Measurements from ENCODE around the gene DNAI2.
"Not testable (repeated sequence)": the region's sequence is repeated elsewhere in the genome, so short reads cannot be mapped to it uniquely, and the experiment has no call there.

DNAI2 gene

DNA sequence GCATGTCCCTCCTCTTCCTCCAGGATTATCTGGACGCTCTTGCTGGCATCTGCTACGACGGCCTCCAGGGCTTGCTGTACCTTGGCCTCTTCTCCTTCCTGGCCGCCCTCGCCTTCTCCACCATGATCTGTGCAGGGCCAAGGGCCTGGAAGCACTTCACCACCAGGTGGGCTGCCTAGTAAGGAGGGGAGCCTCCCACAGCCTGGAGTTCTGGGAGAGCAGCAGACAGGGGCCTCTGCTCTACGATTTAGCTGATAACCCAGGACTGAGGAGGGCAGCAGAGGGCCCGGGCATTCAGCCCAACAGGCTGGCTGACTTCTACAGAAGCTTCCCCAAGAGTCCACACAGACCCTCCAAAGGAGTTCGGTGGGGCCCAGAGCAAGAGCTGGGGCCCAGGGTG lies 21.8 kb upstream of the DNAI2 start:
- Mint-ChIP-seq H3K9me3 (no peaks in the 10 kb centered on the region), H3K36me3 (ENCODE audit: low read depth) (peaks cover 95% of the 10 kb centered on the region), H3K4me1 (ENCODE audit: low read depth) (no peaks in the 10 kb centered on the region), H3K27ac (no peak overlapping the region), H3K27me3 (no peaks in the 10 kb centered on the region), H3K4me3 (no peak overlapping the region)
- intact Hi-C loops (cut with micrococcal nuclease): no loop called here

DNA sequence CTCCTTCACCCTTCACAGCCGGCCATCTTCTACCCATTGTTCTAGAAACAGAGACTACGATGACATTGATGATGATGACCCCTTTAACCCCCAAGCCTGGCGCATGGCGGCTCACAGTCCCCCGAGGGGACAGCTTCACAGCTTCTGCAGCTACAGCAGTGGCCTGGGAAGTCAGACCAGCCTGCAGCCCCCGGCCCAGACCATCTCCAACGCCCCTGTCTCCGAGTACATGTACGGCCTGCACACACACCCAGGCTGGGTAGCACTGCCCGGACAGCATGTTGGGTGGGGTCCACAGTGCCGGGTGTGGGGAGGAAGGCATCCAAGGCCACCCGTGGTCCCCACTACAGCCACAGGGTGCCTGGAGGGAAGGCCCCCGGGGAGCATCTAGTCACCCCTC lies 21.0 kb upstream of the DNAI2 start:
- Mint-ChIP-seq H3K36me3 (ENCODE audit: low read depth) (peaks cover 95% of the 10 kb centered on the region), H3K27me3 (no peaks in the 10 kb centered on the region), H3K4me3 (no peak overlapping the region), H3K27ac (no peak overlapping the region), H3K4me1 (ENCODE audit: low read depth) (no peaks in the 10 kb centered on the region), H3K9me3 (no peaks in the 10 kb centered on the region)
- intact Hi-C loops (cut with micrococcal nuclease): no loop called here

DNA sequence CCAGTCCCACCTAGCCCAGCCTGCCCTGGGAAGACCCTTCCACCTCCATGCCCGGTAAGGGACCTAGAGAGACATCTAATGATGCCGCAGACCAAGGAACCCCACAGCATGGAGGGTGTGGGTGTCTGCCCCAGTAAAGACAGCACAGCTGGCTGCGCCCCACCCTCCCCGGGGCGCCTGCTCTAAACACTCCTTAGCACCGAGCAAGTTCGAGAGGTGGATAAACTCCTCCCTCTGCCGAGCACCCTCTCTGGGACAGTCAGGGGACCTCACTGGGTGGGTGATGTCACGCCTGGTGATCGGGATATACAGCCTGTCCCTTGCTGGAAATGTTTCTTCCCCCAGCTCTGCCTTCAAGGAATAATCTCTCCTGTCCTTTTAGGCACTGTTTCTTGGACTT lies 16.7 kb upstream of the DNAI2 start:
- H3K9me3 Mint-ChIP-seq: no peaks in the 10 kb centered on the region
- H3K27ac Mint-ChIP-seq: no peak overlapping the region
- no peak overlapping the region for H3K4me3 Mint-ChIP-seq
- H3K36me3 Mint-ChIP-seq (ENCODE audit: low read depth): peaks cover 93% of the 10 kb centered on the region
- H3K4me1 Mint-ChIP-seq (ENCODE audit: low read depth): no peaks in the 10 kb centered on the region
- no peaks in the 10 kb centered on the region for H3K27me3 Mint-ChIP-seq
- intact Hi-C loops (cut with micrococcal nuclease): no loop called here

DNA sequence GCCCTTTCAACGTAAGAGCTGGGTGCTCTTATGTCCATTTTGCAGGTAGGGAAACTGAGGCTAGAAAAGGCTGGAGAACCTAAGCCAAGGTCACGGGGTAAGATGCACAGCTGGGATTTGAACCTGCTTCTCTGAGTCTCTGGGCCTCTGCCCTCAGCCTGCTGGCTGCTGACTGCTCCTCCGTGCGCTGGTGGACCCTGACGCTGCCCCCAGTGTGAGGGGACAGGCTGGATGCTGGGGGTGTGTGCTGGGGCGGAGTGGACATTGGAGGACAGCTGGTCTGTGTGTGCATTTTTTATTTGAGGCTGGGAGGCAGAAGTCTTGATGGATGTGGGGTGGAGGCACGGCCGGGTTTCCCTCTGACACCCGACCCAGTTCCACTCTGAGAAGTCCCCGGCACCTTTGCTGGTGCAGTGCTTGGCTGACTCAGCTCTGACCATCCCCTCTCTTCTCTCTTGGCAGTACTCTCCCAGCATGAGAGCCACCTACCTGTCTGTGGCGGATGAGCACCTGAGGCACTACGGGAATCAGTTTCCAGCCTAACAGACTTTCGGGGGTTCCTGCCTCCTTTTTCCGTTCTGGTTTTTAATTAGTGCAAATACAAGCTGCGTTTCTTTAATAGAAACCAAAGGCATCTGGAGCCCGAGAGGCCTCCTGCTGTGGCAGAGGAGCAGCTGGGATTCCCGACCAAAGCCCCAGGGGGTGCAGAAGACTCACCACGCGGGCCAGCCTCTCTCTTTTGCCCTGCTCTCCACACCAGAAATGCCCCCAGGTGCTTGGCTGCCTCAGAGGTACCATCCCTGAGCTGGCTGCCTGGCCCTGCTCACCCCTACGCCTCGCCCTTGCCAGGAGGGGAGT lies 14.1 kb upstream of the DNAI2 start:
- Mint-ChIP-seq H3K27ac (no peak overlapping the region), H3K9me3 (no peaks in the 10 kb centered on the region), H3K36me3 (ENCODE audit: low read depth) (peaks cover 73% of the 10 kb centered on the region), H3K27me3 (no peaks in the 10 kb centered on the region), H3K4me3 (no peak overlapping the region), H3K4me1 (ENCODE audit: low read depth) (no peaks in the 10 kb centered on the region)
- intact Hi-C loops (cut with micrococcal nuclease): no loop called here

DNA sequence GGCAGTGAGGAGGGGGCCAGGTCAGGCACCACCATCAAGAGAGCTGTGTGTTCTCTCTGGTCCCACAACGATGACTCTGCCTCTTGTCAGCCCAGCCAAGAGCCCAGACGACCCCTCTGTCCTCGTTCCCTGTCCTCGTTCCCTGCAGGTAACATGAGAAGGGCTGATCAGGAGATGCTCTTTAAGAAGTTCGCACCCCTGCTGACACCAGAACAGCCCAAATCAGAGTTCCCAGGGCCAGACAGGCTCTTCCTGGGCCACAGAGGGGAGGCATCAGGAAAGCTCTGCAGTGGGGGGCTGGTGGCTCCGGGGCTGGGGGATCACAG lies 13.5 kb upstream of the DNAI2 start:
- Mint-ChIP-seq H3K36me3 (ENCODE audit: low read depth) (peaks cover 67% of the 10 kb centered on the region), H3K9me3 (no peaks in the 10 kb centered on the region), H3K27me3 (no peaks in the 10 kb centered on the region), H3K4me1 (ENCODE audit: low read depth) (no peaks in the 10 kb centered on the region), H3K4me3 (no peak overlapping the region), H3K27ac (no peak overlapping the region)
- intact Hi-C loops (cut with micrococcal nuclease): no loop called here

DNA sequence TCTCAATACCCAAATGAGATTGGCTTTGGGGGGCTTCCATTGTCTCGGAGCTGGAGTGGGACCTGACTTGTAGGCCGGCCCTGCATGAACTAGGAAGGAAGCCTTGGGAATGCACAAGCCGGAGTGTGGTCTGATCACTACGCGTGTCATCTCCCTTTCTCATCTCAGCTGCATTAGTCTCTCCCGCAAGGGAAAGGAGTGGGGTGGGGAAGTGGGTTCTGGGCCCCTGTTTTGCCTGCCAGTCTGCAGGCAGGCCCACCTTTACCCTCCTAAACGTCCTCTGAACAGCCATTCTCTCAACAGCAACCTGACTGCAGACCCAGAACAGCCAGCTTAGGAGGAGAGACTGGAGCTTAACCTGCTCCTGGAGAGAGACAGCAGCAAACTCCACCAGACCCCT lies 11.4 kb upstream of the DNAI2 start:
- H3K27ac Mint-ChIP-seq: no peak overlapping the region
- peaks cover 13% of the 10 kb centered on the region for H3K27me3 Mint-ChIP-seq
- intact Hi-C loops (cut with micrococcal nuclease): no loop called here
- no peak overlapping the region for H3K4me3 Mint-ChIP-seq
- H3K4me1 Mint-ChIP-seq (ENCODE audit: low read depth): peaks cover under 1% of the 10 kb centered on the region
- peaks cover 11% of the 10 kb centered on the region for H3K9me3 Mint-ChIP-seq
- peaks cover 46% of the 10 kb centered on the region for H3K36me3 Mint-ChIP-seq (ENCODE audit: low read depth)

DNA sequence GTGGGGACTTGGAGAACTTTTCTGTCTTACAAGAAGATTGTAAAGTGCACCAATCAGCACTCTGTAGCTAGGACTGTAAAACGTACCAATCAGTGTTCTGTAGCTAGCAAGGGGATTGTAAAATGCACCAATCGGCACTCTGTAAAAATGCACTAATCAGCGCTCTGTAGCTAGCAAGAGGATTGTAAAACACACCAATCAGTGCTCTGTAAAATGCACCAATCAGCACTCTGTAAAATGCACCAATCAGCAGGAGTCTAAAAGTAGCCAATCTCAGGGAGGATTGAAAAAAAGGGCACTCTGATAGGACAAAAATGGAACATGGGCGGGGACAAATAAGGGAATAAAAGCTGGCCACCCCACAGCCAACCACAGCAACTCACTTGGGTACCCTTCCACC lies 7.0 kb upstream of the DNAI2 start:
- H3K9me3 Mint-ChIP-seq: peaks cover 11% of the 10 kb centered on the region
- peaks cover 23% of the 10 kb centered on the region for H3K4me1 Mint-ChIP-seq (ENCODE audit: low read depth)
- H3K27me3 Mint-ChIP-seq: peaks cover 45% of the 10 kb centered on the region
- H3K4me3 Mint-ChIP-seq; H3K36me3 Mint-ChIP-seq (ENCODE audit: low read depth); intact Hi-C loops (cut with micrococcal nuclease); H3K27ac Mint-ChIP-seq: not testable (repeated sequence)

DNA sequence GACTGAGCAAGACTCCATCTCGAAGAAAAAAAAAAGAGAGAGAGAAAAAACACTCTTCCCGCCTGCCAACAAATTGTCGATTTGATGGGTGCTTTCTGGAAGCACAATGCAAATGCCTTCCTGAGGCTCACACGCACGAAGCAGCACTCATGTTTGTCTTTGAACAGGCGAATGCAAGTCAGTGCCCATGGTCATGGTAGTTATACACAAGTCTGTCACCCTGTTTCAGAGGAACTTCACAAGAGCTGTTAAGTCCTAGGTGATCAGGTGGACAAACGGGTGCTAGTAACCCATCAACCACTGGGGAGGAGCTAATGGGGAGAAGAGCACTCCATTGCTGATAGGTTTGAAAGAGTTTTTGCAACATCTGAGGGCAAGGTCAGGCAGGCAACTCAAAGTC lies 6.5 kb upstream of the DNAI2 start:
- H3K9me3 Mint-ChIP-seq: peaks cover 11% of the 10 kb centered on the region
- H3K4me3 Mint-ChIP-seq: no peak overlapping the region
- H3K27ac Mint-ChIP-seq: no peak overlapping the region
- peaks cover 28% of the 10 kb centered on the region for H3K4me1 Mint-ChIP-seq (ENCODE audit: low read depth)
- H3K36me3 Mint-ChIP-seq (ENCODE audit: low read depth): no peaks in the 10 kb centered on the region
- peaks cover 49% of the 10 kb centered on the region for H3K27me3 Mint-ChIP-seq
- intact Hi-C loops (cut with micrococcal nuclease): no loop called here

DNA sequence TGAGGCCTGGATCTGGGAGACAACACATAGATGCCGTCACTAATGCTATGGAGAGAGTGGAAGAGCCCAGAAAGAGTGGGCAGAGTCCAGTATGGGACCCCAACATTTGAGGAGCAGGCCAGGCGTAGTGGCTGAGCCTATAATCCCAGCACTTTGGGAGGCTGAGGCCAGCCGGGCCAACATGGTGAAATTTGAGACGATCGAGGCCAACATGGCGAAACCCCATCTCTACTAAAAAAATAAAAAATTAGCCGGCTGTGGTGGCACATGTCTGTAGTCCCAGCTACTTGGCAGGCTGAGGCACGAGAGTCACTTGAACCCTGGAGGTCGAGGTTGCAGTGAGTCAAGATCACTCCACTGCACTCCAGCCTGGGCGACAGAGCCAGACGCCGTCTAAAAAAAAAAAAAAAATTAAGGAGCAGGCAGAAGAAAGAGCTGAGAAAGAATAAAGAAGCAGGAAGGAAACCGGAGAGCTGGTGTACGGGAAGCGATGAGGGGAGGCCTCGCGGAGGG lies 6.0 kb upstream of the DNAI2 start:
- peaks cover 11% of the 10 kb centered on the region for H3K9me3 Mint-ChIP-seq
- H3K27ac Mint-ChIP-seq: no peak overlapping the region
- peaks cover 54% of the 10 kb centered on the region for H3K27me3 Mint-ChIP-seq
- no peaks in the 10 kb centered on the region for H3K36me3 Mint-ChIP-seq (ENCODE audit: low read depth)
- intact Hi-C loops (cut with micrococcal nuclease): no loop called here
- peaks cover 32% of the 10 kb centered on the region for H3K4me1 Mint-ChIP-seq (ENCODE audit: low read depth)
- no peak overlapping the region for H3K4me3 Mint-ChIP-seq

DNA sequence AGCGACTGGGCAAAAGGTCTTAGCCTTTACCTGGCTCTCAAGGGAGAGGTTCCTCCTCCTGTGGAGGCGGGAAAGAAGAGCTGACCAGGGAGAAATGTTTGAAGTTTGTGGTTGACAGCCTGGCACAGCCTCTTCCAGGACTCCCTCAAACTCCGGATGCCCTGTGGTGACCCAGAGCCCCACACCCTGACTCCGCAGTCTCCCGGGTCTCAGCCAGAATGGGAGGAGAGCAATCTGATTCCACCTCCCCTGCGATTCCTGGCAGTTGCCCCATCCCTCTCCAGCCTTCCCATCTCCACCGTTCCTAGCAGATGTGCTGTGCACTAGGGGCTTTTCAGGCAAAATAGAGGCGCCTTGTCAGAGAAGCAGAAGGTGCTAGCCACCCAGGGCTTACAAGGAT lies 5.5 kb upstream of the DNAI2 start:
- H3K4me3 Mint-ChIP-seq: no peak overlapping the region
- peaks cover 35% of the 10 kb centered on the region for H3K4me1 Mint-ChIP-seq (ENCODE audit: low read depth)
- intact Hi-C loops (cut with micrococcal nuclease): no loop called here
- H3K27me3 Mint-ChIP-seq: peaks cover 59% of the 10 kb centered on the region
- H3K36me3 Mint-ChIP-seq (ENCODE audit: low read depth): no peaks in the 10 kb centered on the region
- peaks cover 11% of the 10 kb centered on the region for H3K9me3 Mint-ChIP-seq
- H3K27ac Mint-ChIP-seq: no peak overlapping the region

DNA sequence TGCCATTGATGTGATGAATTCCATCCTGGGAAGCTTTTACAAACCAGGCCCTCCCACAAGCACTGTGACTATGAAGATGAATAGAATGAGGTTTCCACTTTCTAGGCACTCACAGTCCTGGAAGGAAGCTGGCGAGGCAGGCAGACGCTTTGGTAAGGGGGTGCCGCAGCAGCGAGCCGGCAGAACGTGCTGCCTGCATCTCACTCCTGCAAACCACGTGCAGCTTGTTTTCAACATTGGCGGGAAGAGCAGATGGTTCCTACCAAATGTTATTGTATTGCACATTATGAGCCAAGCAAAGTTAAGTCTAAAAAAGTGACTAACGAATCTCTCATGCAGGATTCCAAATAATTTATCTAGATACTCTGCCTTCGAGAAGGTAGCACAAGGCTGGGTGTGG lies 3.7 kb upstream of the DNAI2 start:
- Mint-ChIP-seq H3K4me1 (ENCODE audit: low read depth) (peaks cover 53% of the 10 kb centered on the region), H3K27me3 (peaks cover 75% of the 10 kb centered on the region), H3K27ac (no peak overlapping the region), H3K4me3 (no peak overlapping the region), H3K36me3 (ENCODE audit: low read depth) (no peaks in the 10 kb centered on the region), H3K9me3 (peaks cover 11% of the 10 kb centered on the region)
- intact Hi-C loops (cut with micrococcal nuclease): no loop called here

DNA sequence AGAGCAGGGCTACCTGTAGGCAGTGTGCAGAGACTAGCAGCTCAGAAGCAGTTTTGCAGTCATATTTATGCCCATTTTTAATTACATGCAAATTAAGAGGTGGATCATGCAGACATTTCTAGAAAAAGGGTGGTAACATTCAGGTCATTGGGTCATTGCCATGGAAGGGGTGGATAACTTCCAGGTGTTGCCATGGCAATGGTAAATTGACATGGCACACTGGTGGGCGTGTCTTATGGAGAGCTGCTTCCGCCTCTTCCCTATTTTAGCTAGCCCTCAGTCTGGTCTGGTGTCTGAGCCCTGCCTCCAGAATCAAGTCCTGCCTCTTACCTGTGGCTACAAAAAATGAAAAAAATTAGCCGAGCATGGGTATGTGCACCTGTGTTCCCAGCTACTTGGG lies 2.8 kb upstream of the DNAI2 start:
- Mint-ChIP-seq H3K4me3 (no peak overlapping the region), H3K36me3 (ENCODE audit: low read depth) (no peaks in the 10 kb centered on the region), H3K4me1 (ENCODE audit: low read depth) (peaks cover 61% of the 10 kb centered on the region), H3K9me3 (peaks cover 11% of the 10 kb centered on the region), H3K27ac (no peak overlapping the region), H3K27me3 (peaks cover 84% of the 10 kb centered on the region)
- intact Hi-C loops (cut with micrococcal nuclease): no loop called here

DNA sequence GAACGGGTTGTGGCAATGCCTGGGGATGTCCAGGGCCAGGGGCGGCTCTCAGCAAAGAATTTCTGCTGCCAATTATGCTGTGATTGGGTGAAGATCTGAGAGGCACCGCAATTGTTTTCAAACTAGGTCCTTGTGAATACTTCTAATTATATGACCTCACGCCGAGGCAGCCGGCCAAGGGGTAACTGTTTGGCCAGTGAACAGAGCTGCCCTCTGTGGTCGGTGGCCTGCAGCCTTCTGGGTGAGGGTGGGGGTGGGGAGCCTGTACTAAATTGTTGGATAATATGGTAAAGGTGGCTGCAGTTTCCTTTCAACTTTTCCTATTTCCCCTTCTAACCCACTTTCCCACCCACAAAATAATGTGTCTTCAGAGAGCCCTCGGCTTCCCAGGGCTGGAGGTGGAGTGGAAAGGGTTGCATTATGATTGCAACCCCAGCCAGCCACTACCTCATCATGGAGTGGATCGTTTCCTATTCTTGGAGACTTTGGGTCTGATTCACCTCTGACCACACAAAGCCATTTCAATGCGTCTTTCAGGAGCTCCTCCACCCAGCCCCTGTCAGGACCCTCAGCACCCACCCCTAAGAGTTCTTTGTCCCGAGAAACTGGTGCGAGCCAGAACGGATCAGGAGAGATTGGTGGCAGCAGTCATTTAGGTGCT lies 2.0 kb upstream of the DNAI2 start:
- H3K27ac Mint-ChIP-seq: no peak overlapping the region
- H3K36me3 Mint-ChIP-seq (ENCODE audit: low read depth): no peaks in the 10 kb centered on the region
- H3K4me3 Mint-ChIP-seq: no peak overlapping the region
- H3K9me3 Mint-ChIP-seq: peaks cover 5% of the 10 kb centered on the region
- peaks cover 84% of the 10 kb centered on the region for H3K27me3 Mint-ChIP-seq
- intact Hi-C loops (cut with micrococcal nuclease): no loop called here
- H3K4me1 Mint-ChIP-seq (ENCODE audit: low read depth): peaks cover 68% of the 10 kb centered on the region

DNA sequence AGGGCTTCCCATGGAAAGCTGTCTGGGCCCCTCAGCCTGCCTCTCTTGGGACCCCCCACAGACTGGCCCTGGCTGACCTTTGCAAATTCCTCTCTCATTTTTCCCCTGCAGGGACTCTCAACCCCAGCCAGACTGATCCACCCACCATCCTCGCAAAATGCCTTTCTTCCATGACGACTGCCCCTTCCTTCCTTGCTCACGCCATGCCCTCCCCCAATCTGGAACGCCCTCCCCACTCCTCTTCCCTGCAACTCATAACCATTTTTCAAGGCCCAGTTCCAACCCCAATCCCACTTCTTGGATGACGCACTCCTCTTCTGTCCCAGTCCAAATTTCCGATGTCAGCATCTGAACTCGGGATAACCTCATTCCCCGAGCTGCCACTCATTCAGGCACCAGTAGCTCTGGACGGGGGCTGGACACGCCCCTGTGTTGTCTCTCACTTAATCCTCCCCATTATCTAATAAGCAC lies 1.3 kb upstream of the DNAI2 start:
- Mint-ChIP-seq H3K36me3 (ENCODE audit: low read depth) (no peaks in the 10 kb centered on the region), H3K4me3 (no peak overlapping the region), H3K27ac (peak overlapping the region; percentile 43), H3K4me1 (ENCODE audit: low read depth) (peaks cover 69% of the 10 kb centered on the region), H3K27me3 (peaks cover 76% of the 10 kb centered on the region), H3K9me3 (no peaks in the 10 kb centered on the region)
- intact Hi-C loops (cut with micrococcal nuclease): no loop called here
